Ishikawa (cell line): ENCODE data around the gene CCL15.

ENCODE experiments used
- CREB1 ChIP-seq: IDR thresholded peaks from 2 replicates; pipeline ENCODE4 v1.6.1; 2012; ENCODE audit warnings: low read depth
- YY1 ChIP-seq: IDR thresholded peaks from 2 replicates; pipeline ENCODE4 v1.6.1; 2012; ENCODE audit warnings: low read depth

- no peak for TF ChIP-seq CREB1
- no peak for TF ChIP-seq YY1
Measured at GRCh38 chr17:35948092-35948491, 53.3 kb downstream of the CCL15 start.
